Keratinocyte (primary cell): ENCODE results near the gene PIP5K1A. TPM values are rescaled to one million over a fixed set of nuclear protein-coding genes. Genes with fewer than 3 reads are reported as not detected.

ENCODE experiments used
- DNase-seq: peaks from one replicate; pipeline ENCODE4 v3.0.0-alpha.2; 2011; ENCODE audit warnings: low read depth, missing footprints, low spot score
- FAIRE-seq: peaks from 2 replicates; lab custom pipeline; 2011; peaks lifted over from hg19 to GRCh38; lab: Jason Lieb, UNC
- H2AFZ ChIP-seq: 2 replicates; pipeline ENCODE4 v1.6.0; 2012; ENCODE audit warnings: low read length, control low read depth, inconsistent platforms; ENCODE audit not compliant: control insufficient read depth
- H3K27ac ChIP-seq: 2 replicates; pipeline ENCODE4 v1.5.1; 2011; ENCODE audit warnings: low read length; ENCODE audit not compliant: control insufficient read depth, insufficient read depth
- H3K27me3 ChIP-seq: 3 replicates; pipeline ENCODE4 v1.6.0; 2011; ENCODE audit warnings: low read length; ENCODE audit not compliant: control insufficient read depth, insufficient read depth; ENCODE audit errors: extremely low read depth
- H3K36me3 ChIP-seq, 2 experiments: 2 replicates in 1 of 2; 3 replicates in 1 of 2; pipeline ENCODE4 v1.5.1; 2011; ENCODE audit warnings: low read length in 2 of 2, mild to moderate bottlenecking in 1 of 2; ENCODE audit not compliant: control insufficient read depth in 2 of 2, insufficient read depth in 2 of 2; ENCODE audit errors: extremely low read depth in 1 of 2
- H3K4me1 ChIP-seq: 3 replicates; pipeline ENCODE4 v1.5.1; 2011; ENCODE audit warnings: low read length; ENCODE audit not compliant: control insufficient read depth, insufficient read depth; ENCODE audit errors: extremely low read depth
- H3K4me2 ChIP-seq: 3 replicates; pipeline ENCODE4 v1.6.0; 2011; ENCODE audit warnings: low read depth, low read length; ENCODE audit not compliant: control insufficient read depth, insufficient read depth; ENCODE audit errors: extremely low read depth
- H3K4me3 ChIP-seq, 3 experiments: fragments of 200-600 bp in 1 of 3; sonication (generic) in 1 of 3; 2 replicates in 2 of 3; 3 replicates in 1 of 3; pipeline ENCODE4 v1.5.1; 2011 to 2016; ENCODE audit warnings: low read length in 3 of 3, mild to moderate bottlenecking in 3 of 3, control low read depth in 2 of 3, inconsistent platforms in 1 of 3, low read depth in 1 of 3, mixed read lengths in 1 of 3, mixed run types in 1 of 3, moderate library complexity in 1 of 3; ENCODE audit not compliant: control insufficient read depth in 2 of 3, insufficient read depth in 2 of 3; ENCODE audit errors: extremely low read depth in 1 of 3
- H3K79me2 ChIP-seq: 2 replicates; pipeline ENCODE4 v1.6.0; 2012; ENCODE audit warnings: low read length; ENCODE audit not compliant: control insufficient read depth, insufficient read depth
- H3K9ac ChIP-seq: 3 replicates; pipeline ENCODE4 v1.6.0; 2011; ENCODE audit warnings: low read length; ENCODE audit not compliant: control insufficient read depth, insufficient read depth; ENCODE audit errors: extremely low read depth
- H3K9me1 ChIP-seq: 3 replicates; pipeline ENCODE4 v1.6.0; 2011; ENCODE audit warnings: low read length; ENCODE audit not compliant: control insufficient read depth, insufficient read depth; ENCODE audit errors: extremely low read depth
- H3K9me3 ChIP-seq: 2 replicates; pipeline ENCODE4 v1.5.1; 2012; ENCODE audit warnings: low read depth, low read length; ENCODE audit not compliant: control insufficient read depth
- H4K20me1 ChIP-seq: 3 replicates; pipeline ENCODE4 v1.6.0; 2011; ENCODE audit warnings: low read length; ENCODE audit not compliant: control insufficient read depth, insufficient read depth; ENCODE audit errors: extremely low read depth
- EZH2 ChIP-seq: IDR thresholded peaks from one replicate; pipeline ENCODE4 v1.6.1; 2012; ENCODE audit warnings: inconsistent platforms, mild to moderate bottlenecking, low read length, moderate library complexity
- dilution Hi-C: fragments of 300-500 bp; cut with MboI; formaldehyde crosslinking; loops from one replicate; pipeline ENCODE4 v1.7.0; 2020; ENCODE audit warnings: low sequenced_read_pairs; ENCODE audit not compliant: extremely low pct_ligation_motif_present
- polyA plus RNA-seq, 5 experiments: library from polyadenylated mRNA; depleted of rRNA in 3 of 5; stranded (reverse) in 3 of 5; stranded (forward) in 1 of 5; unstranded in 1 of 5; fragments of >200 nt; gene quantifications; 1 replicate in 1 of 5; 2 replicates in 3 of 5; 3 replicates in 1 of 5; pipeline versions ENCODE4 v1.2.1 to v1.2.3, GENCODE V29; 2011 to 2012; ENCODE audit warnings: missing spikeins in 2 of 5, low read depth in 1 of 5, low replicate concordance in 1 of 5
- TF ChIP-seq, protein P1 (sequence below), 3 experiments: IDR thresholded peaks in 1 of 3; conservative IDR thresholded peaks in 1 of 3; optimal IDR thresholded peaks in 1 of 3; 2 replicates in 2 of 3; 3 replicates in 1 of 3; pipeline versions ENCODE3 to v1.5.1; 2011; ENCODE audit warnings: low read length in 3 of 3, mild to moderate bottlenecking in 3 of 3, moderate library complexity in 2 of 3, control low read depth in 1 of 3, inconsistent platforms in 1 of 3; ENCODE audit not compliant: insufficient read depth in 2 of 3; ENCODE audit errors: extremely low read depth in 1 of 3

The PIP5K1A gene
- polyA plus RNA-seq, 1 donor (not counting 4 experiments of a cell fraction or from before 2014, with no cell fraction given): 124 TPM

DNA sequence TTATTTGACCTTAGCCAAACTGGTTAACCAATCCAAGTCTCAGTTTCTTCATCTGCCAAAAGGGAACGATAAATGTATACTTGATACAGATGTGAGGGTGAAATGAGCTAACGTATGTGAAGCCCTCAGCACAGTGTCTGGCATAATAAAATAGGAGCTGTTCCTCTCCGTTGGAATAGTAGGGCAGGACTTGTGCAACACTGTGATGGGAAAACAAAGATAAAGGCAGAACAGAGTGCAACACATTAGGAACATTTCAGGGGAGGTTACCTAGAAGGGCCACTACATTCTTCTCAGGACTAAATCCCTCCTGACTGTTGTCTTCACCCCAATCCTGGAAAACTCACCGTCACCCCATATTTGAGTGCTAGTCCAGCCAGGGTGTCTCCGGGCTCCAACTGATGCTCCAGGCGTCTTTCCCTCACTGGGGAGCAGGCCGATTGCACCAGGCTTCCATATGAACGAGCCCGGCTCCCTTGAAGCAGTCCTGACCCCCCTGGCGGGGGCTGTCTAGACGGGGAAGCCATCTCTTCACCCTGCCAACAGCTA is 33.5 kb upstream of the PIP5K1A start:
- Histone ChIP-seq H3K4me1 (peaks cover 12% of the 10 kb centered on the region), H3K27ac (peak overlapping the region; percentile 55), H3K36me3 (peaks cover 3 to 16% of the 10 kb centered on the region in 2 experiments), H3K9me3 (no peaks in the 10 kb centered on the region), H4K20me1 (no peaks in the 10 kb centered on the region), H2AFZ (peak overlapping the region; percentile 88), H3K79me2 (peaks cover 18% of the 10 kb centered on the region), H3K9ac (peak overlapping the region; percentile 88), H3K27me3 (no peaks in the 10 kb centered on the region), H3K4me3 (peak overlapping the region; percentile 65 to 94 (median 68)), H3K4me2 (peak overlapping the region; percentile 96), H3K9me1 (peaks cover 2% of the 10 kb centered on the region)
- dilution Hi-C loops: no loop called here
- no peak for DNase-seq
- no peak for TF ChIP-seq EZH2
- TF ChIP-seq, protein P1, sequence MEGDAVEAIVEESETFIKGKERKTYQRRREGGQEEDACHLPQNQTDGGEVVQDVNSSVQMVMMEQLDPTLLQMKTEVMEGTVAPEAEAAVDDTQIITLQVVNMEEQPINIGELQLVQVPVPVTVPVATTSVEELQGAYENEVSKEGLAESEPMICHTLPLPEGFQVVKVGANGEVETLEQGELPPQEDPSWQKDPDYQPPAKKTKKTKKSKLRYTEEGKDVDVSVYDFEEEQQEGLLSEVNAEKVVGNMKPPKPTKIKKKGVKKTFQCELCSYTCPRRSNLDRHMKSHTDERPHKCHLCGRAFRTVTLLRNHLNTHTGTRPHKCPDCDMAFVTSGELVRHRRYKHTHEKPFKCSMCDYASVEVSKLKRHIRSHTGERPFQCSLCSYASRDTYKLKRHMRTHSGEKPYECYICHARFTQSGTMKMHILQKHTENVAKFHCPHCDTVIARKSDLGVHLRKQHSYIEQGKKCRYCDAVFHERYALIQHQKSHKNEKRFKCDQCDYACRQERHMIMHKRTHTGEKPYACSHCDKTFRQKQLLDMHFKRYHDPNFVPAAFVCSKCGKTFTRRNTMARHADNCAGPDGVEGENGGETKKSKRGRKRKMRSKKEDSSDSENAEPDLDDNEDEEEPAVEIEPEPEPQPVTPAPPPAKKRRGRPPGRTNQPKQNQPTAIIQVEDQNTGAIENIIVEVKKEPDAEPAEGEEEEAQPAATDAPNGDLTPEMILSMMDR (optimal IDR thresholded peaks at IDR 0.05 in 1 of 3, IDR thresholded peaks at IDR 0.05 in 1 of 3, conservative IDR thresholded peaks at IDR 0.05 in 1 of 3; ENCODE audit: extremely low read depth in 1 of 3, insufficient read depth in 2 of 3, low read length in 3 of 3): no peak
- no peak for FAIRE-seq

DNA sequence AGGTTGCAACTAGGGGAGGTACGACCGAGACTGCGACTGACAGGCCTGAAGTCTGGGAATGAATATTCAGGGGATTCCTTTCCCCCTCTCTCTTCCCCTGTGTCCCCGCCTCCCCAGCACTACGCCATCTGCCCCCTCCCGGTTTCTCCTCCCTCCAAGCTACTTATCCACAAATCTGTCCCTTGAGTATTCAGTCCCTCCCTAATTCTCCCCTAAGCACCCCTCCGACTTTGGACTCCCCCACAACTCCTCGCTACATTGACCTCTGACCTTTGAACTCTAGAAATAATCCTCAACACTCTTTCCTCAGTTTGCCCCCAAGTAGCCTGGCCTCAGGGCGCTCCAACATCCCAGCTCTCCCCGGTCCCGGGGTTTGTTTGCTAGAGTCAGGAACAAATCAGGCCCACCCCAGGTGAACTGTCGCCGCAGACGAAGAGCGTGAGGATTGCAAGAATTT is 33.0 kb upstream of the PIP5K1A start:
- no peak for DNase-seq
- Histone ChIP-seq H3K79me2 (peaks cover 18% of the 10 kb centered on the region), H3K36me3 (peaks cover 3 to 15% of the 10 kb centered on the region in 2 experiments), H3K4me3 (peak overlapping the region; percentile 65 to 94 (median 68)), H2AFZ (peak overlapping the region; percentile 88), H3K4me2 (peak overlapping the region; percentile 96), H3K4me1 (peaks cover 12% of the 10 kb centered on the region), H3K27ac (peak overlapping the region; percentile 55), H3K9me3 (no peaks in the 10 kb centered on the region), H3K9ac (peak overlapping the region; percentile 88), H4K20me1 (no peaks in the 10 kb centered on the region), H3K9me1 (peaks cover 2% of the 10 kb centered on the region), H3K27me3 (no peaks in the 10 kb centered on the region)
- FAIRE-seq: peak; percentile 52
- dilution Hi-C loops: no loop called here
- TF ChIP-seq, protein P1 (optimal IDR thresholded peaks at IDR 0.05 in 1 of 3, IDR thresholded peaks at IDR 0.05 in 1 of 3, conservative IDR thresholded peaks at IDR 0.05 in 1 of 3; ENCODE audit: extremely low read depth in 1 of 3, insufficient read depth in 2 of 3, low read length in 3 of 3): no peak
- TF ChIP-seq EZH2: no peak
